Right cardiac atrium (tissue), 5 donors: ENCODE results near the gene CD99L2. TPM values are rescaled to one million over a fixed set of nuclear protein-coding genes. Genes with fewer than 3 reads are reported as not detected.
"Not testable (repeated sequence)": the region's sequence is repeated elsewhere in the genome, so short reads cannot be mapped to it uniquely, and the experiment has no call there.

Experiments
- ATAC-seq, 2 donors: fragments of 200-7000 bp; cut with Tn5 transposase; one replicate each; pipeline versions ENCODE4 v1.8.0 to v1.9.1; 2020; ENCODE audit warnings: moderate library complexity in 2 of 2, mild to moderate bottlenecking in 1 of 2
- DNase-seq, 3 donors: peaks; one replicate each; pipeline ENCODE4 v3.0.0-alpha.2; 2020
- H3K27ac ChIP-seq: one replicate; pipeline ENCODE4 v1.5.1; 2013; ENCODE audit warnings: mild to moderate bottlenecking, low read length, control low read depth, moderate library complexity
- H3K27me3 ChIP-seq: one replicate; pipeline ENCODE4 v1.6.1; 2013; ENCODE audit not compliant: control insufficient read depth, insufficient read depth
- H3K4me1 ChIP-seq: one replicate; pipeline ENCODE4 v1.6.1; 2013; ENCODE audit warnings: low read length; ENCODE audit not compliant: control insufficient read depth, insufficient read depth
- H3K4me3 ChIP-seq: one replicate; pipeline ENCODE4 v1.5.1; 2013; ENCODE audit warnings: low read length, control low read depth
- H3K9me3 ChIP-seq: one replicate; pipeline ENCODE4 v1.6.1; 2013; ENCODE audit warnings: low read length; ENCODE audit not compliant: control insufficient read depth
- WGBS: extraction: QIAGEN DNeasy Blood & Tissue Kit; methylation state at CpG from one replicate; pipeline ENCODE4 v1.1.7; 2013; 5-methylcytosine and 5-hydroxymethylcytosine counted together
- intact Hi-C, 4 donors: fragments of 100-400 bp; cut with DNase I; formaldehyde crosslinking; loops; one replicate each; pipeline versions ENCODE4 v1.11.0 to v1.14.0; 2022 to 2023
- polyA plus RNA-seq: library from polyadenylated mRNA; stranded (reverse); fragments of 200-250 nt; gene quantifications from one replicate; pipeline ENCODE4 v1.2.3, GENCODE V29; 2013
- total RNA-seq, 4 donors: library from RNA; stranded (reverse); fragmentation: NEBNext Ultra II Directional; extraction: Animal tissue kit (Norgen Biotek cat#: 25700); gene quantifications; one replicate each; pipeline ENCODE4 v1.2.1, GENCODE V29; 2021
- donor health status: healthy with polysubstance abuse.
- donor health status: DM: no; HTN: yes; CAD: no.
- donor health status: DM: no; HTN: no; CAD: no.
- donor health status: DM: no; HTN: yes; CAD: no; lungs with severe emphysema.
- donor health status: DM: yes; HTN: yes; CAD: no.

The CD99L2 gene
- total and polyA plus RNA-seq, 5 donors = 66.5 to 84.7 (median 71.5) TPM

- ATAC-seq = no peak
Observed at GRCh38 chrX:150834695-150835094, 63.8 kb downstream of the CD99L2 start.

GRCh38 chrX:150833454-150834056 is 64.9 kb downstream of the CD99L2 start:
- DNase-seq (no peak), ATAC-seq (no peak)
- Histone ChIP-seq H3K27ac (no peak overlapping the region), H3K4me3 (no peak overlapping the region), H3K4me1 (no peaks in the 10 kb centered on the region), H3K27me3 (no peaks in the 10 kb centered on the region), H3K9me3 (no peaks in the 10 kb centered on the region)
- 38% methylated on average over 1 of the region's 1 CpG for WGBS
- intact Hi-C loops = no loop called here

More at GRCh38 chrX:150834695-150835094, 63.8 kb downstream of the CD99L2 start:
- Histone ChIP-seq H3K27ac (no peak overlapping the region), H3K4me1 (no peaks in the 10 kb centered on the region), H3K4me3 (no peak overlapping the region), H3K27me3 (no peaks in the 10 kb centered on the region), H3K9me3 (no peaks in the 10 kb centered on the region)
- WGBS = 96% methylated on average over 1 of the region's 1 CpG
- intact Hi-C loops = no loop called here
- DNase-seq = no peak

- Histone ChIP-seq H3K4me3 (no peak overlapping the region), H3K4me1 (no peaks in the 10 kb centered on the region), H3K27ac (no peak overlapping the region), H3K27me3 (no peaks in the 10 kb centered on the region), H3K9me3 (no peaks in the 10 kb centered on the region)
- WGBS = 95% methylated on average over 1 of the region's 1 CpG
- no peak for DNase-seq
- ATAC-seq = no peak
- intact Hi-C loops = no loop called here
Observed at GRCh38 chrX:150831863-150832262, 66.6 kb downstream of the CD99L2 start.

- Histone ChIP-seq H3K27me3 (no peaks in the 10 kb centered on the region), H3K4me3 (no peak overlapping the region), H3K9me3 (no peaks in the 10 kb centered on the region), H3K27ac (no peak overlapping the region), H3K4me1 (no peaks in the 10 kb centered on the region)
- DNase-seq = no peak
- 81% methylated on average over 5 of the region's 5 CpGs for WGBS
- no peak for ATAC-seq
- intact Hi-C loops = no loop called here
Observed at GRCh38 chrX:150828785-150829184, 69.7 kb downstream of the CD99L2 start.

GRCh38 chrX:150824352-150824751 is 74.1 kb downstream of the CD99L2 start:
- ATAC-seq, H3K27ac ChIP-seq, intact Hi-C loops, H3K27me3 ChIP-seq, DNase-seq, H3K9me3 ChIP-seq, H3K4me1 ChIP-seq, H3K4me3 ChIP-seq: not testable (repeated sequence)

GRCh38 chrX:150823826-150824225 is 74.6 kb downstream of the CD99L2 start:
- WGBS = 96% methylated on average over 1 of the region's 1 CpG
- DNase-seq, H3K4me1 ChIP-seq, H3K4me3 ChIP-seq, intact Hi-C loops, ATAC-seq, H3K27me3 ChIP-seq, H3K27ac ChIP-seq, H3K9me3 ChIP-seq: not testable (repeated sequence)

- H3K9me3 ChIP-seq = no peaks in the 10 kb centered on the region
- no peaks in the 10 kb centered on the region for H3K27me3 ChIP-seq
- H3K27ac ChIP-seq = no peak overlapping the region
- H3K4me3 ChIP-seq = no peak overlapping the region
- no peaks in the 10 kb centered on the region for H3K4me1 ChIP-seq
- DNase-seq (no peak), ATAC-seq (no peak)
- 99% methylated on average over 2 of the region's 2 CpGs for WGBS
- intact Hi-C loops = no loop called here
Observed at GRCh38 chrX:150821971-150822370, 76.5 kb downstream of the CD99L2 start.

- 85% methylated on average over 5 of the region's 5 CpGs for WGBS
- ATAC-seq (no peak), DNase-seq (no peak)
- H3K27ac ChIP-seq = no peak overlapping the region
- intact Hi-C loops = no loop called here
- H3K27me3 ChIP-seq = no peaks in the 10 kb centered on the region
- H3K4me3 ChIP-seq = no peak overlapping the region
- no peaks in the 10 kb centered on the region for H3K9me3 ChIP-seq
- H3K4me1 ChIP-seq = no peaks in the 10 kb centered on the region
Observed at GRCh38 chrX:150813922-150814321, 84.5 kb downstream of the CD99L2 start.

GRCh38 chrX:150806827-150807226 is 91.6 kb downstream of the CD99L2 start:
- intact Hi-C loops = no loop called here
- DNase-seq = no peak
- Histone ChIP-seq H3K27ac (no peak overlapping the region), H3K27me3 (no peaks in the 10 kb centered on the region), H3K9me3 (no peaks in the 10 kb centered on the region), H3K4me3 (no peak overlapping the region), H3K4me1 (no peaks in the 10 kb centered on the region)
- ATAC-seq = no peak
- WGBS = 86% methylated on average over 1 of the region's 1 CpG

GRCh38 chrX:150805736-150806135 is 92.7 kb downstream of the CD99L2 start:
- Histone ChIP-seq H3K4me1 (no peaks in the 10 kb centered on the region), H3K27ac (no peak overlapping the region), H3K9me3 (no peaks in the 10 kb centered on the region), H3K4me3 (no peak overlapping the region), H3K27me3 (no peaks in the 10 kb centered on the region)
- ATAC-seq (no peak), DNase-seq (no peak)
- 91% methylated on average over 2 of the region's 2 CpGs for WGBS
- intact Hi-C loops = no loop called here

- DNase-seq (no peak), ATAC-seq (no peak)
- 94% methylated on average over 5 of the region's 5 CpGs for WGBS
- Histone ChIP-seq H3K4me3 (no peak overlapping the region), H3K27ac (no peak overlapping the region), H3K4me1 (no peaks in the 10 kb centered on the region), H3K9me3 (no peaks in the 10 kb centered on the region), H3K27me3 (no peaks in the 10 kb centered on the region)
- intact Hi-C loops = no loop called here
Observed at GRCh38 chrX:150792949-150793527, 105.4 kb downstream of the CD99L2 start.

- no peaks in the 10 kb centered on the region for H3K4me1 ChIP-seq
- no peak for DNase-seq
- 100% methylated on average over 1 of the region's 1 CpG for WGBS
- ATAC-seq = no peak
- intact Hi-C loops = no loop called here
- no peak overlapping the region for H3K27ac ChIP-seq
- H3K9me3 ChIP-seq = no peaks in the 10 kb centered on the region
- no peak overlapping the region for H3K4me3 ChIP-seq
- no peaks in the 10 kb centered on the region for H3K27me3 ChIP-seq
Observed at GRCh38 chrX:150790021-150790420, 108.4 kb downstream of the CD99L2 start.
